Subcutaneous abdominal adipose tissue (tissue), 5 donors: Measurements from ENCODE around the gene PTPRM.

Experiments used
- H3K27ac ChIP-seq: one replicate; pipeline ENCODE4 v1.7.0; 2013; ENCODE audit warnings: low read depth, mild to moderate bottlenecking, inconsistent platforms, low read length, moderate library complexity
- H3K27me3 ChIP-seq, 5 donors: one replicate each; pipeline ENCODE4 v1.7.0; 2013; ENCODE audit warnings: low read length in 5 of 5, inconsistent platforms in 1 of 5; ENCODE audit not compliant: control insufficient read depth in 5 of 5, insufficient read depth in 4 of 5
- H3K36me3 ChIP-seq, 5 donors: one replicate each; pipeline ENCODE4 v1.7.0; 2013; ENCODE audit warnings: low read length in 5 of 5; ENCODE audit not compliant: control insufficient read depth in 5 of 5, insufficient read depth in 5 of 5
- H3K4me1 ChIP-seq, 5 donors: one replicate each; pipeline ENCODE4 v1.7.0; 2013; ENCODE audit warnings: low read length in 5 of 5, mild to moderate bottlenecking in 3 of 5, moderate library complexity in 1 of 5; ENCODE audit not compliant: control insufficient read depth in 5 of 5, insufficient read depth in 5 of 5
- H3K4me3 ChIP-seq, 5 donors: one replicate each; pipeline ENCODE4 v1.7.0; 2013; ENCODE audit warnings: low read length in 5 of 5, low read depth in 1 of 5
- H3K9ac ChIP-seq, 5 donors: one replicate each; pipeline ENCODE4 v1.7.0; 2013; ENCODE audit warnings: low read length in 5 of 5, mild to moderate bottlenecking in 4 of 5, moderate library complexity in 3 of 5
- H3K9me3 ChIP-seq, 5 donors: one replicate each; pipeline ENCODE4 v1.7.0; 2013; ENCODE audit warnings: low read length in 5 of 5; ENCODE audit not compliant: control insufficient read depth in 5 of 5
- donor health status: healthy.
- donor health status: healthy.
- donor health status: healthy.
- donor health status: healthy.
- donor health status: healthy.

PTPRM gene

DNA sequence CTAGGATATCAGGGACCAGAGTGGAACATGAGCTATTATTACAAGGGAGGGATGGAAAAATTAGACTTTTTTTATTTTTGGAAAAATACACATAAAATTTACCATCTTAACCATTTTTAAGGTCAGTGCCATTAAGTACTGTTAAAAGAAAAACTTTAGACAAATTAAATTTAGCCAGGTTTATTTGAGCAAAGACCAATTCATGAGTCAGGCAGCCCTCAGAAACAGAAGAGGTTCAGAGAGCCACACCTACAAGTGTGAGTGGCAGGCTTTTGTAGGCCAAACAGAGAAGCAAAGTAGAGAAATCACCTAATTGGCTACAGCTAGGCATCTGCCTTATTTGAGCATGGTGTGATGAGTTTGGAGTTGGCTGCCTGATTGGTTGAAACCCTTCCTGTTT lies 740.8 kb downstream of the PTPRM start:
- Histone ChIP-seq H3K9me3 (no peaks in the 10 kb centered on the region), H3K36me3 (peaks cover 0 to 15% (median 2%) of the 10 kb centered on the region in 5 donors), H3K4me3 (no peak overlapping the region), H3K9ac (no peak overlapping the region), H3K4me1 (no peaks in the 10 kb centered on the region), H3K27ac (no peak overlapping the region), H3K27me3 (no peaks in the 10 kb centered on the region)

DNA sequence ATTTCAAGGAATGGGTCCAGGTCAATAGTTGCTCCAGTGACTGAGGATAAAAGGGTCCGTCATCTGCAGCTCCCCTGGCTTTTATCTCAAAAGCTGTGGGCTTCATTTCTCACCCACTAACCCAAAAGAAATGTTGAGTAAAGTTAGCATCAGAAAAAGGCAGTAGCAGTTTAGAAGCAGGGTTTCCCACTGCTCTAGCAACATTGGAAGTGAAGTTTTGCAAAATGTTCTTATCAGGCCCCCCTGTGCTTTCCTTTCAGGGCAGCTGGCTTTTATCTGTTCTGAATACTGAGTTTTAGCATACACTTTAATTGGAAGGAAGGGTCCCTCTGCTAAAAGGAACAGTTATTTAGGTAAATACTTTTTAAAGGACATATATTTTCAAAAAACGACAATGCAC lies 745.9 kb downstream of the PTPRM start:
- no peaks in the 10 kb centered on the region for H3K27me3 ChIP-seq
- H3K4me1 ChIP-seq = no peaks in the 10 kb centered on the region
- H3K9ac ChIP-seq = no peak overlapping the region
- H3K9me3 ChIP-seq = no peaks in the 10 kb centered on the region
- H3K4me3 ChIP-seq = no peak overlapping the region
- peaks cover 5 to 26% (median 5%) of the 10 kb centered on the region in 5 donors for H3K36me3 ChIP-seq
- H3K27ac ChIP-seq = no peak overlapping the region

DNA sequence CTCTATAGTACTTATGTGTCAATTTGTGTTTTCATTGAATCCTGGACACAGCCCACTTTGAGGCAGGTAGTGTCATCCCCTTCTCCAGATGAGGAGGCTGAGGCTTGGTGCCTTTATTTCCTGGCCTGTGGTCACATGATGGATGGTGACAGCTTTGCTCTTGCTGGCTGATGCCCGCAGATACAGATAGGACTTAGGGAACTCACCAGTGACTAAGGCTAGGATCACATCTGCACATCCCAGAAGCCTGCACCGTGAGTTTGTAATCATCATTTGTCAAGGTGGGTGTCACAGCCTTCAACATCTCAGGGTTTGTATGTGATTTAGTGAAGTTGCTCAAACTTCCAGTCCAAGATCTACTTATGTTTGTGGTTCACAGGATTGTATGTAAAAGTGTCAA lies 747.0 kb downstream of the PTPRM start:
- no peaks in the 10 kb centered on the region for H3K9me3 ChIP-seq
- H3K4me1 ChIP-seq = no peaks in the 10 kb centered on the region
- H3K9ac ChIP-seq = no peak overlapping the region
- H3K4me3 ChIP-seq = no peak overlapping the region
- no peak overlapping the region for H3K27ac ChIP-seq
- H3K36me3 ChIP-seq = peaks cover 5 to 28% (median 5%) of the 10 kb centered on the region in 5 donors
- no peaks in the 10 kb centered on the region for H3K27me3 ChIP-seq

DNA sequence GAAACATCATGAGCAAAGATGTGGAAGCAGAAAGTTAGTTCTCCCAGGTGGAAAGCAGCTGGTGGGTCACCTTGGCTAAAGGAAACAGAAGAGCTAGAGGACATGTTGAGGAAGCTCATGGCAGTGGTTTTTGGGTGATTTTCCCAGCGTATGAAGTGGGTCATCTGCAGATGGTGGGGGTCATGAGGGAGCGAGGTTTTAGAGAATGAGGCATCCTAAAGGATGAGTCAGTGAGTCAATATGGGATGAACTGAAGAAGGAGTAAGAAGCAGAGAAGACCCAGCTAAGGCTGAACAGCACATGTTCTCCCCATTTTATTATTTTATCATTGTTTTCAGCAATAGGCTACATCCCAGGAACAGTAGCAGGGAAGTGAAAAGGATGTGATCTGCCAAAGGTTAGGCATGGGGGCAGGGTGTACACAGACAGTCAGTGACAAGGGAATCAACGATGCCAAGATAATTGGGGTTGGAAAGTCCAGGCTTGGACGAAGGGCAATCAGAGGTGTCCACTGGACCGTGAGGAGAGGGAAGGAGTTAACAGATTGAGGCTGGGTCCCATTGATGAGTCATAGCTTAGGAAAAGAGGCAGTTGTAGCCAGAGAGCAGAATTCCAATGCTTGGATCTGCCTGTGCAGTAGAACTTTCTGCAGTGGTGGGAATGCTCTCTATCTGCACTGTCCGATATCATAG lies 752.8 kb downstream of the PTPRM start:
- H3K27ac ChIP-seq = no peak overlapping the region
- H3K4me3 ChIP-seq = no peak overlapping the region
- no peak overlapping the region for H3K9ac ChIP-seq
- H3K9me3 ChIP-seq = no peaks in the 10 kb centered on the region
- H3K27me3 ChIP-seq = no peaks in the 10 kb centered on the region
- peaks cover 3 to 34% (median 7%) of the 10 kb centered on the region in 5 donors for H3K36me3 ChIP-seq
- no peaks in the 10 kb centered on the region for H3K4me1 ChIP-seq

DNA sequence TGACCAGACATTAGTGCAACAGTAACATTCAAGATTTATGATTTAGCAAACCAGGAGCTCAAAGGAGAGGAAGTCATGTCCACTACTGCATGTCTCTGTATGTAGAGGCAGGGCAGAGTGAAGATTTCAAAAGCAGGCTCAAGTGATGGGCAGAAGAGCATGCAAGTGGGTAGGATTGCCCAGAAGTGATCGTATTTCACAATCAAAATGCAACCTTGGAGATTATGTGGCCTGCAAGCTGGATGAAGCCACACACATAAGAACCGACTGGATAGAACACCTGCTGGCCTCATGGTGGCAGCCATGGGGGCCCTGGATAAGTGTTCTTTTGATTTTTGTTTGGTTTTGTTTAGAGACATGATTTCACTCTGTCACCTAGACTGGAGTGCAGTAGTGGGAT lies 755.4 kb downstream of the PTPRM start:
- Histone ChIP-seq H3K36me3 (peaks cover 0 to 20% (median 7%) of the 10 kb centered on the region in 5 donors), H3K27ac (no peak overlapping the region), H3K4me3 (no peak overlapping the region), H3K4me1 (no peaks in the 10 kb centered on the region), H3K9me3 (no peaks in the 10 kb centered on the region), H3K27me3 (no peaks in the 10 kb centered on the region), H3K9ac (no peak overlapping the region)

DNA sequence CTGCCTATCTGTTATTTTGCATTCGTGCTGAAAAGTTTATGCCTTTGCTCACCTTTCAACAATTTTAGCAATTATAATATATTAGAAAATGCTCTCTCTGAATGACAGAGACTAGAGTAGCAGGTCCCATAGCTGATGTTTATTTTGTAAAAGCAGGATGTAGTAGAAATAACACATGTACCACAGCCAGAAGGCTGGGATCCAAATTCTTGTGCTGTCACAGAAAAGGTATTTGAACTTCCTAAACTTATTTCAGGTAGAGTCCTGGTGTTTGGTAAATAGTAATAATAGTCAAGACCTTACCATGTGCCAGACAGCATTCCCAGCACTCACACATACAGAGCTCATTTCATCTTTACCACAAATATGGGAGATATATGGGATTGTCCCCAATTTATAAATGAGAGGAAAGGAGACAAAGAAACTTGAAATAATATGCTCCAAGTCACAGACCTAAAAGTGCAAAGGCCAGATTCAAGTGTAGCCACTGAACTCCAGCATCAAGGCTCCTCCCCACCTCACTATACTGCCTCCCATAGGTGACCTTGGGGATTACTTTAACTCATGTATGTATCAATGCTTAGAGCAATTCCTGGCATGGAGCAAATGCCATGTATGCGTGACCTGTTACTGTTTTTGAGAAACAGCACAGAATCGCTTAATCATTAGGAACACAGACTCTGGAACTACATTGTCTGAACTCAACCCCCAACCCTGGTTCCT lies 757.4 kb downstream of the PTPRM start:
- no peak overlapping the region for H3K4me3 ChIP-seq
- no peaks in the 10 kb centered on the region for H3K27me3 ChIP-seq
- H3K4me1 ChIP-seq = no peaks in the 10 kb centered on the region
- H3K27ac ChIP-seq = no peak overlapping the region
- peaks cover 0 to 15% (median 5%) of the 10 kb centered on the region in 5 donors for H3K36me3 ChIP-seq
- no peak overlapping the region for H3K9ac ChIP-seq
- H3K9me3 ChIP-seq = no peaks in the 10 kb centered on the region

DNA sequence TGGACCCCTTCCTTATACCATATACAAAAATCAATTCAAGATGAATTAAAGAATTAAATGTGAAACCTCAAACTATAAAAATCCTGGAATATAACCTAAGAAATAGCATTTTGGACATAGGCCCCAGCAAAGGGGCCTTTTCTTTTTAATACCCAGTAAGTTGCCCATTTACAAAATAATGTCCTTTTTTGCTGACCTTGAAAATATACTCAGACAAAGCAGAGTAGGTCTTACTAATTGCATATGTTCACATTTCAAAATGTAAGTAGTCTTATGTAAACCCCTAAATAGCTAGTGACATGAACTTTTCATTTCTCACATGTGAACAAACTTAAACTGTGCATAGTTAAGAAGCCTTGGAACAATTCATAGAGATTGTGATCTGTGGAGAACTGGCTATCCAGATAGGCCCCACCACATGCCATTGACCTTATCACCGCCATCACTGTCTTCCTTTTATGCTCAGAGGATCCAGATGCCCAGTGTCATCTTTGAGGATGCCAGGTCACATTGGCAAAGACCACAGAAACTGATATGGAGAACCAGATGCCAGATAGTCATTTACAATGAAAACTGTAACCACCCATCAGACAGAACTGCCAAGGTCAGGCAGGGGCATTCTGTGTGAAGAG lies 759.8 kb downstream of the PTPRM start:
- no peaks in the 10 kb centered on the region for H3K27me3 ChIP-seq
- no peak overlapping the region for H3K4me3 ChIP-seq
- no peaks in the 10 kb centered on the region for H3K9me3 ChIP-seq
- H3K27ac ChIP-seq = no peak overlapping the region
- no peak overlapping the region for H3K9ac ChIP-seq
- H3K36me3 ChIP-seq = peaks cover 0 to 5% (median 4%) of the 10 kb centered on the region in 5 donors
- no peaks in the 10 kb centered on the region for H3K4me1 ChIP-seq

DNA sequence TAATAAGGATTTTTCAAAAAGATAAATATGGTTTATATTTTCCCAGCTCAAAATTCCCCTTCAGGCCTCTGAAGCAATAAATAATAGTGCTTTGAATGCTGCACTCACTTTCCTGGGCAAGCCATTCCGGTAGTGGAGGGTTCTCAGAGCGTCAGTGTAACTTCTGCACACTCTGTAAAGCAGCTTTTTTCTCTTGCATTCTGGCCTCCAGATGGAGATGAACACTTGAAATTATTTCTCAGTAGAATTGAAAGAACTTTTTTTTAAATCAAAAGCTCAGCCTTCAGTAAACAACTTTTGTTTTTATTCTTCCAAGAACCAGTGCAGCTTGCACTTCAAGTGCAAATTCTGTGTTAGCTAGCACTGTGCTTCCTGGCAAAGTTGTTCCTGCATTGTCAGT lies 761.0 kb downstream of the PTPRM start:
- Histone ChIP-seq H3K4me1 (no peaks in the 10 kb centered on the region), H3K4me3 (no peak overlapping the region), H3K9ac (no peak overlapping the region), H3K9me3 (no peaks in the 10 kb centered on the region), H3K27ac (no peak overlapping the region), H3K27me3 (no peaks in the 10 kb centered on the region), H3K36me3 (peaks cover 0 to 5% (median 0%) of the 10 kb centered on the region in 5 donors)

DNA sequence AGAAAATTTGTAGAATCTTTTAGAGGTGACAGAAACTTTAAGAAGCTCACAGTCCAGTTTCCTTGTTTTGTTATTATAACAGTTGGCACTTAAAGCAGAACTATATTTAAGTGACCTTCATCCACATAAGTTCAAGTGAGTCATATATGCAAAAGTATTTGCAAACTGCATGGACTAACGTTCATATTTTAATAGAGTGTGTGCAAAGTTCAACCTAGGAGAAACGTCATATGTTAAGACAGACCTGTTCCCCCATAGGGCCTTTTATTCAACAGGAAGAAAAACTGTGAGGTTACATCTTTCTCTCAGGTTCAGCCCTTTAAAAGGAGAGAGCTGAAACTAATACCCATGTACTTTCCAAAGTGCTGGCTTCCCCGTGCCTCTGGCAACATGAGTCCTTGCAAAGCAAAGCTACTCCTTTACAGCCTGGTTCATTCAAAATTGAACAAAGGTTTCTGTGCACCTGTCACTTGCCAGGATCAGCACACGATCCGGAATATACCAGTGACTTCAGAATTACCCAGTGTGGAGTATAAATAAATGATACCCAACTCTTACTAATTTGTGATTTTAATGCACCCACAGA lies 762.2 kb downstream of the PTPRM start:
- H3K36me3 ChIP-seq = peaks cover 0 to 5% (median 2%) of the 10 kb centered on the region in 5 donors
- no peak overlapping the region for H3K4me3 ChIP-seq
- no peak overlapping the region for H3K9ac ChIP-seq
- H3K9me3 ChIP-seq = no peaks in the 10 kb centered on the region
- no peaks in the 10 kb centered on the region for H3K4me1 ChIP-seq
- H3K27ac ChIP-seq = no peak overlapping the region
- no peaks in the 10 kb centered on the region for H3K27me3 ChIP-seq

DNA sequence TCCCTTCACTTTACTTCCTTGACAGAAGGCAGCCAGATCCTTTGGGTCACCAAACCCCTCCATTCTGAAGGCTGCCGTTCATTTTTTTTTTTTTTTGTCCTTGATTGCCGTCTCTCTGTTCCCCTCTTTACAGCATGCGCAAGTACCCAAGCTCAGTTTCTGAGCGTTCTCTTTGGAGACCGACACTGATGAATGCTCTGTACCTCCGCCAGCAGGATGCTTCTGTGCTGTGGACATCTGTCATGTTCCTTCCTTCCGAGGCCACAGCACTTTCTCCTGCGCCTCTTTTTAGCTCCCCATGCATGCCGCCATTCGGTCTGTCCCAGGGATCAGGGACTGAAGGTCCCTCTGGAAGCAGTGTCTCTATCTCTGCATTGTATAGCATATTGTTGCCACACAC lies 763.5 kb downstream of the PTPRM start:
- Histone ChIP-seq H3K4me3 (no peak overlapping the region), H3K36me3 (peaks cover 0 to 6% (median 2%) of the 10 kb centered on the region in 5 donors), H3K9ac (no peak overlapping the region), H3K27ac (no peak overlapping the region), H3K27me3 (no peaks in the 10 kb centered on the region), H3K9me3 (no peaks in the 10 kb centered on the region), H3K4me1 (no peaks in the 10 kb centered on the region)
